Karpas-422 (cell line): ENCODE data around the gene NRXN3. TPM values are rescaled to one million over a fixed set of nuclear protein-coding genes. Genes with fewer than 3 reads are reported as not detected.

Experiments
- DNase-seq: peaks from one replicate; pipeline ENCODE4 v3.0.0-alpha.2; 2015
- H2AFZ ChIP-seq: fragments of 200-600 bp; sonication (generic); 2 replicates; pipeline ENCODE4 v1.6.1; 2014; ENCODE audit warnings: antibody characterized with exemption, low read length, mixed read lengths
- H3K27ac ChIP-seq: fragments of 200-600 bp; sonication (generic); 2 replicates; pipeline ENCODE4 v1.5.1; 2014; ENCODE audit warnings: mild to moderate bottlenecking, low read length, moderate library complexity
- H3K27me3 ChIP-seq: fragments of 200-600 bp; sonication (generic); 2 replicates; pipeline ENCODE4 v1.6.1; 2014; ENCODE audit warnings: low read length, mixed read lengths
- H3K36me3 ChIP-seq: fragments of 200-600 bp; sonication (generic); 2 replicates; pipeline ENCODE4 v1.6.1; 2014; ENCODE audit warnings: low read length, mixed read lengths; ENCODE audit not compliant: insufficient read depth
- H3K4me1 ChIP-seq: fragments of 200-600 bp; sonication (generic); 2 replicates; pipeline ENCODE4 v1.6.1; 2014; ENCODE audit warnings: mild to moderate bottlenecking, low read length, mixed read lengths
- H3K4me2 ChIP-seq: fragments of 200-600 bp; sonication (generic); 2 replicates; pipeline ENCODE4 v1.6.1; 2014; ENCODE audit warnings: low read length, low read depth, mild to moderate bottlenecking; ENCODE audit not compliant: poor library complexity, severe bottlenecking
- H3K4me3 ChIP-seq: fragments of 200-600 bp; sonication (generic); 2 replicates; pipeline ENCODE4 v1.5.1; 2014; ENCODE audit warnings: mild to moderate bottlenecking, antibody characterized with exemption, low read length, mixed read lengths
- H3K79me2 ChIP-seq: fragments of 200-600 bp; sonication (generic); 2 replicates; pipeline ENCODE4 v1.6.1; 2014; ENCODE audit warnings: mild to moderate bottlenecking, low read length, mixed read lengths
- H3K9ac ChIP-seq: fragments of 200-600 bp; sonication (generic); 2 replicates; pipeline ENCODE4 v1.6.0; 2014; ENCODE audit warnings: low read length
- H3K9me2 ChIP-seq: fragments of 200-600 bp; sonication (generic), shearing (Covaris generic); replicated peaks from 2 replicates; pipeline ENCODE4 v1.6.0; 2014; ENCODE audit warnings: mild to moderate bottlenecking, low read length, moderate library complexity; ENCODE audit not compliant: insufficient read depth
- H3K9me3 ChIP-seq: fragments of 300-700, 200-600 bp; sonication (generic); 2 replicates; pipeline ENCODE4 v1.6.1; 2014; ENCODE audit warnings: low read length, mixed read lengths
- H4K20me1 ChIP-seq: fragments of 200-600 bp; sonication (generic); 2 replicates; pipeline ENCODE4 v1.6.1; 2014; ENCODE audit warnings: mild to moderate bottlenecking, antibody characterized with exemption, low read length, low read depth; ENCODE audit not compliant: insufficient read depth
- total RNA-seq: library from RNA; depleted of rRNA; stranded (reverse); fragments of >200 nt; shearing (Covaris generic); gene quantifications from 2 replicates; pipeline ENCODE4 v1.2.3, GENCODE V29; 2014; ENCODE audit warnings: low replicate concordance

NRXN3 gene
- total RNA-seq, 1 experiment from 2014 or later, result not detected

DNA sequence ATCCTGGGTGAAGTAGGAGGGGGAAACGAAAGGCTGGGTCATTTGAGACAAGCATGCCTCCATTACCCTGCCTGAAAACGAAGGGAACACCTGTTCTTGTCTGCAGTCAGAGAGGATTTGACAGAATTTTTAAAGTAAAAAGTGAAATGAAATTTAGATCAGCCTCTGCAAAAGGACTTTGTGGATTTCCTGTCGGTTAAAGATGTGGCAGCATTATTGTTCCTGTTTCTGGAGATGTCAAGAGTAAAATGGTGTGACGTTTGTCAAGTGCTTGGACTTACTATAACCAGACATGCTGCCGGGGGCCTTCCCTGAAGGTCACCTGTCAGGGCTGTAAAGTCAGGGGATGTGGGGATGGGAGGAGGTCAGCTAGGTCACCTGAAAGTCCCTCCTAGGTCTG is 32.0 kb downstream of the NRXN3 start:
- H3K9me3 ChIP-seq, result no peaks in the 10 kb centered on the region
- no peaks in the 10 kb centered on the region for H3K27me3 ChIP-seq
- no peak overlapping the region for H3K9ac ChIP-seq
- no peak overlapping the region for H3K4me2 ChIP-seq
- H3K27ac ChIP-seq, result no peak overlapping the region
- H3K36me3 ChIP-seq, result no peaks in the 10 kb centered on the region
- H3K9me2 ChIP-seq, result no peaks in the 10 kb centered on the region
- no peak overlapping the region for H2AFZ ChIP-seq
- H4K20me1 ChIP-seq, result no peaks in the 10 kb centered on the region
- no peak overlapping the region for H3K4me3 ChIP-seq
- no peak for DNase-seq
- no peaks in the 10 kb centered on the region; the same call in 1 of the 2 replicates for H3K4me1 ChIP-seq
- no peaks in the 10 kb centered on the region for H3K79me2 ChIP-seq

DNA sequence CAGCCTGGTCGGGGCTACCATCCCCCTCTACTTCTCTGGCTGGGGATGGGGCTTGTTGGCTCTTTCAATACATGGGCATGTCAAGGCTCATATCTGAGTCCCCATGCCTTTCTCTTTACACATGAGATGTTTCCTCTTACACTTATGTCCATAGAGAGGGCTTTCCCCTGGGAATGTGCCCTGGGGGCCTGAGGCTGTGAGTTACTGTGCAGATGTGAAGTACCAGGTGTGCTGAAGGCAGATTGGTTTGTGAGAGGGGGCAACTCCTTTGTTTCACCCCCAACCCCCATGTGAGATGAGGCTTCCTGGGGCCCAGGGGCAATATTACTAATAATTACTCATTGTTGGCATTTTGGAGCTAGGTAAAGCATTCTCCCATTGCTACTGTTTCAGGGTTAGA is 32.8 kb downstream of the NRXN3 start:
- Histone ChIP-seq H3K36me3 (no peaks in the 10 kb centered on the region), H3K9me3 (no peaks in the 10 kb centered on the region), H4K20me1 (no peaks in the 10 kb centered on the region), H3K4me1 (no peaks in the 10 kb centered on the region; the same call in 1 of the 2 replicates), H3K4me3 (no peak overlapping the region), H3K9me2 (no peaks in the 10 kb centered on the region), H2AFZ (no peak overlapping the region), H3K4me2 (no peak overlapping the region), H3K27me3 (no peaks in the 10 kb centered on the region), H3K27ac (no peak overlapping the region), H3K9ac (no peak overlapping the region), H3K79me2 (no peaks in the 10 kb centered on the region)
- no peak for DNase-seq

DNA sequence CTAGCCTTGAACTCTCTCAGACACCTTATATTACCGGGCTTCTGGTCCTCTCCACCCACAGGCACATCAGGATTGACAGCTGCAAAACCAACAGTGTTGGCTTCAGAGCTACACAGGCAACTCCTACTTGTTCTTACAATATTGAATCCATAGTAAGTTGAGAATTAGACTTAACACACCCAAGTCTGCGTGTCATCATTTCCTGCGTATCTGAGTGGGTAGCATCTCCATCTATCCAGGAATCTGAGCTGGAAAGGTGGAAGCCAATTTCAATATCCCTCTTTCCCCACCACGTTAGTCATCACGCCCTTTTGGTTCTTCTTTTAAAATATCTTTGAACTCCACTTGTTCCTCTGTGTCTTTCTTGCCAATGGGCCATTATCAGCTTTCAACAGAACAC is 37.2 kb downstream of the NRXN3 start:
- Histone ChIP-seq H3K27ac (no peak overlapping the region), H3K4me2 (no peak overlapping the region), H3K9ac (no peak overlapping the region), H3K4me1 (no peaks in the 10 kb centered on the region; the same call in 1 of the 2 replicates), H3K79me2 (no peaks in the 10 kb centered on the region), H4K20me1 (no peaks in the 10 kb centered on the region), H3K9me2 (no peaks in the 10 kb centered on the region), H3K4me3 (no peak overlapping the region), H3K9me3 (no peaks in the 10 kb centered on the region), H3K27me3 (no peaks in the 10 kb centered on the region), H3K36me3 (no peaks in the 10 kb centered on the region), H2AFZ (no peak overlapping the region)
- no peak for DNase-seq

DNA sequence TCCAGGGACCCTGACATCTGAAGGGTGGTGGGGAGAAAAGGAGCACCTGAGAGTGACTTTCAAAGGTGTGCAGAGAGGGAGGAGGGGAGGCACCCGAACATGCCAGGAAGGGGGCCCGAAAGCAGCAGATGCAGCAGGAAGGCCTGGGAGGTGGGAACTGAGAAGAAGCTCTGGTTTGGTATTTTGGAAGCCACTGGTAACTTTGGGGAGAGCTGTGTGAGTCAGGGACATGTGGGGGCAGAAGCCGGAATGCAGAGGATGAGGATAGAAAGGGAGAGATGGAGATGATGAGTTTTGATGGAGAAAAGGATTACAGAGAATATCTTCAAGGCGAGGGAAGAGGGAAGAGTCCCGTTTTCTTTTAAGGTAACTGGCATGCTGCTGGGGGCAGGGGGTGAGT is 50.1 kb downstream of the NRXN3 start:
- Histone ChIP-seq H3K9me3 (no peaks in the 10 kb centered on the region), H4K20me1 (no peaks in the 10 kb centered on the region), H2AFZ (no peak overlapping the region), H3K9ac (no peak overlapping the region), H3K27ac (no peak overlapping the region), H3K4me2 (no peak overlapping the region), H3K9me2 (no peaks in the 10 kb centered on the region), H3K4me1 (no peaks in the 10 kb centered on the region), H3K79me2 (no peaks in the 10 kb centered on the region), H3K4me3 (no peak overlapping the region), H3K36me3 (no peaks in the 10 kb centered on the region), H3K27me3 (no peaks in the 10 kb centered on the region)
- DNase-seq, result no peak

DNA sequence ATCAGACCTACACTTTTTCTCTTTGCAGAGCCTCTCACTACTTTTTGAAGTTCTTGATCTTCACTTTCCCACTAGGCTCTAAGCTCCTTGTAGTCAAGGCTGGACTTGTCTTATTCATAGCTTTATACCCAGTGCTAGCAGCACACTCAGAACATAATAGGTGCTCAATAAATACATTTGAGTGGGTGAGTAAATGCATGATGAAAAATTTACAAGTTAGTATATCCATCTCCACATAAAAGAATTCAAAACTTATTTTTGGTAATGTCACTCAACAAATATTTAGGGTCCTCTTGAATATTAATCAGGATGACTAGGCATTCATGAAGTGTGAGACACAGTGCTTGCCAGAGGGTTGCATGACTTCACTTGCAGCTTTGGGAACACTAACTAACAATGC is 52.6 kb downstream of the NRXN3 start:
- H3K4me1 ChIP-seq, result no peaks in the 10 kb centered on the region
- no peaks in the 10 kb centered on the region for H3K9me2 ChIP-seq
- H4K20me1 ChIP-seq, result no peaks in the 10 kb centered on the region
- H2AFZ ChIP-seq, result no peak overlapping the region
- no peaks in the 10 kb centered on the region for H3K36me3 ChIP-seq
- no peaks in the 10 kb centered on the region for H3K79me2 ChIP-seq
- no peaks in the 10 kb centered on the region for H3K9me3 ChIP-seq
- no peak overlapping the region for H3K4me3 ChIP-seq
- no peak overlapping the region for H3K9ac ChIP-seq
- H3K4me2 ChIP-seq, result no peak overlapping the region
- DNase-seq, result no peak
- no peaks in the 10 kb centered on the region for H3K27me3 ChIP-seq
- no peak overlapping the region for H3K27ac ChIP-seq

DNA sequence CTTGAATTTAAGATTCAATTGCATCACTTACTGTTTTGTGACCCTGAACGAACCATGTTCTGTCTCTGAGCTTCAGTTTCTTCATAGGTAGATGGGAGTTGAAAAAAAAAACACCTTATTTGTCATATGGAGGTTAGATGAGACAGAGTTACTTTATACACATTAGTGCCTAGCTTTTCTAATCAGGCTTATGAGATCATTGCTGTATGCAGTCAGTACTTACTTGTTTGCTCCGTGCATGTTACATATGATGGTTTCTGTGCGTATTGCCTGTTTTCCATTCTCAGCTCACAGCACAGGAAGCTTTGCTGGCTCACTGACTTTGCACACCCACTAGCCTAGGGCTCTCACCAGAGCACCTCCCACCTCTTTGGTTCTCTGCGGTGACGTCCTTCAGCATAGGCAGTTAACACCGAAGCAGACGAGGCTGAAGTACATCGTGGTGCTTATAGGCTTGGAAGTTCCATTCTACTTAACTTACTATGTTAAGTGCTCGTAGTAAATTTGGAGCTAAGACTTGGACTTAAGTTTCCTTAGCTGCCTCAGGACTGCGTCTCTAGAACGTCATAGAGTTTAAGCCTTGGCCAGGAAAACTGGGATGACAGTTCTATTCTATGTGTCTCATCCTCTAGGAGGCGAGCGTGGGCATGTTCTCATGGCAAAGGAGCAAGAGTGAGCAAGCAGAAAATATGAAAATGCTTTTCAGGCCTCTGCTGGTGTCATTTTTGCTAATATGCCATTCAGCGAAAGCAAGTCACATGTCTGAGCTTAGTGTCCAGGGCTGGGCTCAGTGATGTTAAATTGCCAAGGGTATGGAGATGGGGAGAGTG is 57.3 kb downstream of the NRXN3 start:
- Histone ChIP-seq H3K4me3 (no peak overlapping the region), H3K4me2 (no peak overlapping the region), H3K9me3 (no peaks in the 10 kb centered on the region), H3K4me1 (no peaks in the 10 kb centered on the region), H3K9me2 (no peaks in the 10 kb centered on the region), H3K79me2 (no peaks in the 10 kb centered on the region), H4K20me1 (no peaks in the 10 kb centered on the region), H3K36me3 (no peaks in the 10 kb centered on the region), H2AFZ (no peak overlapping the region), H3K27ac (no peak overlapping the region), H3K9ac (no peak overlapping the region), H3K27me3 (no peaks in the 10 kb centered on the region)
- no peak for DNase-seq

DNA sequence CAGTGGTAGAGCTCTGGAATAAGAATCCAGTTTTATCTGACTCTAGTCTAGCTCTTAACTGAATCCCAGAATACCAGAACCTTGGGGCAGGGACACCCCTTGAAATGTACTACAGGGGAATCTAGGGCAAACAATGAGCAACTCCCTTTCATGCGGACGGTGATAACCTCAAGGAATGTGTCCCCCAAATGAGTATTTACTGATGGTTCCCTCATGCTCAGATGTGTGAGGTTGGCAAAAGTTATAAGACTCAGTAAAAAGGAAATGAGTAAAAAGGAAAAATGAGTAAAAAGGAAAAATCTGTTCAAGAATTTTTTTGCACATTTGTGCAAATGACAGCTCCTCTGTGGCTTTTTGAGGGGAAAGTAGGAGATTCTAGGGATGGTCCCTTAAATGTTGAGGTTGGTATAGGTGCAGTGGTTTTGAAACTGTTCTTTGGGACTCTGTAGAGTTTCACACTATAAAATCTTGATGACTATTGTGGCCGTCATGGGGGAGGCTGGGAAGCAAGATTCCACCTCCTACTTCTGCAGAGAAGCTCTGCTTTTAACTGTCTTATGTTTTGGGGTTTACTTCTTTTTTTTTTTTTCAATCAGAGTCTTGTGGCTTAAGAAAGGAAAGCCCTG is 58.6 kb downstream of the NRXN3 start:
- Histone ChIP-seq H3K4me3 (no peak overlapping the region), H3K9ac (no peak overlapping the region), H3K36me3 (no peaks in the 10 kb centered on the region), H3K4me2 (no peak overlapping the region), H3K27me3 (no peaks in the 10 kb centered on the region), H4K20me1 (no peaks in the 10 kb centered on the region), H3K9me2 (no peaks in the 10 kb centered on the region), H3K9me3 (no peaks in the 10 kb centered on the region), H2AFZ (no peak overlapping the region), H3K79me2 (no peaks in the 10 kb centered on the region), H3K27ac (no peak overlapping the region), H3K4me1 (no peaks in the 10 kb centered on the region)
- no peak for DNase-seq

DNA sequence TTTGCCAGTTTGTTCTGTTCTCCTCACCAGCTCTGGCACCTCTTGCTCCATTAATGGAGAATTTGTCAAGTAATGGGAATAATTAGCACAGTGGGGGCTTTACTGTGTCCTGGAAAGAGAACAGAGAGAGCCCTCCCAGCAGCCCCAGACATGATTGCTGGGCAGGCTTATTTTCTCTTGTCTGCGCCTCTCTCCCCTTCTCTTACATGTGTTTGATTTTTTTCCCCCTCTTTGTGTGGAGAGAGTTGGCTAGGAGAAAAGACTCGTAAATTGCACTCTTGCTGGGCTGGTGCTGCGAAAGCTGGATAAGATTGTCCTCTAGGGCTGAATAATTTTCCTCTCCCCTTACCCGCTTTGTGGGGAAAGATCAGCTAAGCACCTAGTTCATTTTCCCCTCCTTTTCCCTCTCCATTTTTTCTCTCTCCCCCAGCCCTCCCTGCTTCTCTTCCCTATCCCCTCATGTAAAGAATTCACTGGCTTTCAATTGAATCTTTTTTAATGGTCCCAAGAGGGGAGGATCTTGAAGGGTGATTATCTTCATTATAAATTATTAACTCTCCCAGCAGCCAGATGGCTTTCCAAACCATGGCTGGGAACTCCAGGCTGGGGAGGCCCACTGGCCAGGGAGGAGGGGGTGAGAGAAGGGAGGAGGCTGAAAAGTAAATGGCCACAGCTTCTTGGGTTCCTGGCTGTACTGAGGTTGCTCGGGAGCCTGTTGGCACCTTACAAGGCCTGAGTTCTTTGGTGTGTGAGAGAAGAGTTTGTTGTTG is 62.2 kb downstream of the NRXN3 start:
- H3K27me3 ChIP-seq, result no peaks in the 10 kb centered on the region
- no peaks in the 10 kb centered on the region for H3K9me2 ChIP-seq
- H3K36me3 ChIP-seq, result no peaks in the 10 kb centered on the region
- H3K27ac ChIP-seq, result no peak overlapping the region
- H3K79me2 ChIP-seq, result no peaks in the 10 kb centered on the region
- no peak overlapping the region for H3K4me2 ChIP-seq
- H3K4me3 ChIP-seq, result no peak overlapping the region
- no peaks in the 10 kb centered on the region for H3K4me1 ChIP-seq
- DNase-seq, result no peak
- H4K20me1 ChIP-seq, result no peaks in the 10 kb centered on the region
- H3K9ac ChIP-seq, result no peak overlapping the region
- no peak overlapping the region for H2AFZ ChIP-seq
- H3K9me3 ChIP-seq, result no peaks in the 10 kb centered on the region
